ENCODE data around the gene LNX1.
"Not testable (repeated sequence)": the region's sequence is repeated elsewhere in the genome, so short reads cannot be mapped to it uniquely, and the experiment has no call there.

Gene LNX1

GRCh38 chr4:53455766-53456165 lies 135.5 kb downstream of the LNX1 start:
- peak; percentile 29 for DNase-seq

GRCh38 chr4:53453385-53453784 lies 137.9 kb downstream of the LNX1 start:
- DNase-seq = no peak

- no peak for DNase-seq
Observed at GRCh38 chr4:53450773-53451172, 140.5 kb downstream of the LNX1 start.

GRCh38 chr4:53444954-53445353 lies 146.3 kb downstream of the LNX1 start:
- no peak for DNase-seq

GRCh38 chr4:53441564-53441963 lies 149.7 kb downstream of the LNX1 start:
- DNase-seq = no peak

- DNase-seq = no peak
Observed at GRCh38 chr4:53436251-53436650, 155.0 kb downstream of the LNX1 start.

- no peak for DNase-seq
Observed at GRCh38 chr4:53432528-53433424, 158.5 kb downstream of the LNX1 start.

GRCh38 chr4:53431052-53431451 lies 160.2 kb downstream of the LNX1 start:
- no peak for DNase-seq

- no peak for DNase-seq
Observed at GRCh38 chr4:53427366-53427765, 163.9 kb downstream of the LNX1 start.

GRCh38 chr4:53424280-53424679 lies 167.0 kb downstream of the LNX1 start:
- DNase-seq = no peak

- no peak for DNase-seq
Observed at GRCh38 chr4:53422367-53422766, 168.9 kb downstream of the LNX1 start.

- DNase-seq = no peak
Observed at GRCh38 chr4:53421791-53422190, 169.5 kb downstream of the LNX1 start.

- DNase-seq = no peak
Observed at GRCh38 chr4:53419208-53419607, 172.1 kb downstream of the LNX1 start.

- not testable (repeated sequence) for DNase-seq
Observed at GRCh38 chr4:53409479-53409878, 181.8 kb downstream of the LNX1 start.
